ENCODE data around the gene SIRT3. TPM values are rescaled to one million over a fixed set of nuclear protein-coding genes. Genes with fewer than 3 reads are reported as not detected.
A peak's percentile ranks its signal among the peaks of the same experiment; 100 is the strongest.

The SIRT3 gene
- 7.1 and 9.0 TPM in 2 replicates for total RNA-seq

- peak; percentile 85 for DNase-seq
Observed at GRCh38 chr11:235997-236773, at the start of gene SIRT3. Gene SIRT3, minus strand, starts transcription at chr11:236342. Its CDS starts 14 bp downstream, at chr11:236328.

- no peak for DNase-seq
Observed at GRCh38 chr11:285894-286220, 49.7 kb upstream of the SIRT3 start.

DNA sequence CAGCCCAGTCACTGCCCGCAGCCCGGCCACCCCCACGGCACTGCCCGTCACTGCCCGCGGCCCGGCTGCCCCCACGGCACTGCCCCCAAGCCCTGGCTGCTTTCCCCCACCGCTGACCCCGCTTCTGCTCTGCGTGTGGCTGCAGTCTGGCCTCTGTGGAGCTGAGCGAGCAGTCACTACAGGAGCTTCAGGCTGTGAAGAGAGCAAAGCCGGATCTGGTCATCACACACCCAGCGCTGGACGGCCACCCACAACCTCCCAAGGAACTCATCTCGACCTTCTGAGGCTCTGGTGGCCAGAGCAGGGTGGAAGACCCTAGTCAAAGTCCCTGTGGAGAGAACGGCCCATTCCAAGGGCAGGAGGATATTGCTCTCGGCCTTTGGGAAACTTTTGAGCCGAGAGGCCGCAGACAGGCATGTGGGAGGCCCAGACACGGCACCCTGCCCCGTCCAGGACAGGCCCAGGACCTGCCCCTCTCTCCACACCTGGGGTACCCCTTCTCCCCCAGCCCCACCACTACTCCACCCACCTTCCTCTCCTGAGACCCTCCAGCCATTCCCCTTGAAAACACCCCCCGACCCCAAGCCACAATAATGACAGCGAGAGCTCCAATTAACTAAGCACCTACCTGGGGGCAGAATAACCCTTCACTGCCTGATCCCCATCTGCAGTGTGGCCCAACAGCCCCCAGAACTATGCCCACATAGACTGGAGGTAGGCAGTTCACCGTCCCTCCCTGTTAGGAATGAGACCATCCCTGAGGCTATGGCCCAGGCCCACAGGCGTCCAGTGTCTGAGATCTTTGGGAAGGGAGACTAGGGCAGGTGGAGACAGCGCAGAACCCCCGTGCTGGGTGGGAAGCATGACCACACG lies 49.1 kb upstream of the SIRT3 start:
- DNase-seq = no peak

DNA sequence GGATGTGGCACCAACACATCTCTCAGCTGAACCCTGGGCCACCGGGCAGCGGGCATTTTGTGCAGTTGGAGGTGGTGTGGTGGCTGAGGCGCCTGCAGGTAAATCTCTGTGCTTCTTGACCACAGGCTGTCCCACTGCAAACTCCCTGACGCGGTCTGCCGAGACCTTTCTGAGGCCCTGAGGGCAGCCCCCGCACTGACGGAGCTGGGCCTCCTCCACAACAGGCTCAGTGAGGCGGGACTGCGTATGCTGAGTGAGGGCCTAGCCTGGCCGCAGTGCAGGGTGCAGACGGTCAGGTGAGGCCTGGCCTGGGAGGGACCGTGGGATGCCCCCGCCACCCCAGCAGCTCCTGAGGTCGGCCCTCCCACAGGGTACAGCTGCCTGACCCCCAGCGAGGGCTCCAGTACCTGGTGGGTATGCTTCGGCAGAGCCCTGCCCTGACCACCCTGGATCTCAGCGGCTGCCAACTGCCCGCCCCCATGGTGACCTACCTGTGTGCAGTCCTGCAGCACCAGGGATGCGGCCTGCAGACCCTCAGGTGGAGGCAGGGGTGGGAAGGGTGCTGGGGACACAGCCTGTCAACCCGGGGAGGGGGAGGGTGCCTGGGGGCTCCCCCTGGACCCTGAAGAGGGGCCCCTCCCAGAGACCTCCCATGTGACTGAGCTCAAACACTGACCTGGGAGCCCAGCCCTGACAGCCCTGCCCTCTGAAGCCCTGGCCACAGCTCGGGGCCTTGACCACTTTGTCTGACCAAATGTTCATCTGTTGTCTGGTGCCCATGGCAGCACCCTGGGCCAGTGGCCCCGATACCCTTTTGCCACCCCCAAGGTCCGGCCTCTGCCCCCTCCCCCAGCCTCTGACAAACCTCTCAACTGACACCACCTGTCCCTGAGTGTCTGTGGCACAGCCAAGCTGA lies 48.2 kb upstream of the SIRT3 start:
- no peak for DNase-seq

DNA sequence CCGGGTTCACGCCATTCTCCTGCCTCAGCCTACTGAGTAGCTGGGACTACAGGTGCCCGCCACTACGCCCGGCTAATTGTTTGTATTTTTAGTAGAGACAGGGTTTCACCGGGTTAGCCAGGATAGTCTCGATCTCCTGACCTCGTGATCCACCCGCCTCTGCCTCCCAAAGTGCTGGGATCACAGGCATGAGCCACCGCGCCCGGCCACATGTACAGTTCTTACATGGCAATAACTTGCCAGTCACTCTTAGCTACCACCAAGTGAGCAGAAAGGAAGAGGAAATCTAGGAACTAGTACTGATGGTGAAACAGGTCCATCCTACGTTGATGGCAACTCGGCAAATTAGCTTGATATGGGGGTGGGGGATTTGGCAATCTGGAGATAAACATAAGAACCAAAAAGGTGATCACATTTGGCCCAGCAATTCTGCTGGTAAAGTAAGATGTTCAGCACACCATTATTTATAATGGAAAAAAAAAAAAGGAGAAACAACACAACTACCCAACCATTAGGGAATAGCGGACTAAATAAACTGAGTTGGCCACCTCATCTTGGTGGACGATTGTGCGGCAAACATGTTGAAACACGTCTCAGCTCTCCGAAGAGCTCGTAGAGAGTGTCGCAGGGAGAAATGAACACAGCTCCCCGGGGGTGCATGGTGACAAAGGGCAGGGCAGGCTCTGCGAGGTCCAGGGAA lies 47.4 kb upstream of the SIRT3 start:
- DNase-seq = no peak

GRCh38 chr11:282630-283360 lies 46.7 kb upstream of the SIRT3 start:
- DNase-seq = no peak

- DNase-seq = no peak
Observed at GRCh38 chr11:282171-282570, 46.0 kb upstream of the SIRT3 start.

GRCh38 chr11:281486-282161 lies 45.5 kb upstream of the SIRT3 start:
- no peak for DNase-seq

DNA sequence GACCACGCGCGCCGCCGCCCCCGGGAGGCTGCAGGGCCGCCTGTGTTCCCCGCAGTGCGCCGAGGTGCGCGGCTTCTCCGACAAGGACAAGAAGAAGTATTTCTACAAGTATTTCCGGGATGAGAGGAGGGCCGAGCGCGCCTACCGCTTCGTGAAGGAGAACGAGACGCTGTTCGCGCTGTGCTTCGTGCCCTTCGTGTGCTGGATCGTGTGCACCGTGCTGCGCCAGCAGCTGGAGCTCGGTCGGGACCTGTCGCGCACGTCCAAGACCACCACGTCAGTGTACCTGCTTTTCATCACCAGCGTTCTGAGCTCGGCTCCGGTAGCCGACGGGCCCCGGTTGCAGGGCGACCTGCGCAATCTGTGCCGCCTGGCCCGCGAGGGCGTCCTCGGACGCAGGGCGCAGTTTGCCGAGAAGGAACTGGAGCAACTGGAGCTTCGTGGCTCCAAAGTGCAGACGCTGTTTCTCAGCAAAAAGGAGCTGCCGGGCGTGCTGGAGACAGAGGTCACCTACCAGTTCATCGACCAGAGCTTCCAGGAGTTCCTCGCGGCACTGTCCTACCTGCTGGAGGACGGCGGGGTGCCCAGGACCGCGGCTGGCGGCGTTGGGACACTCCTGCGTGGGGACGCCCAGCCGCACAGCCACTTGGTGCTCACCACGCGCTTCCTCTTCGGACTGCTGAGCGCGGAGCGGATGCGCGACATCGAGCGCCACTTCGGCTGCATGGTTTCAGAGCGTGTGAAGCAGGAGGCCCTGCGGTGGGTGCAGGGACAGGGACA lies 44.8 kb upstream of the SIRT3 start:
- DNase-seq = no peak

GRCh38 chr11:279966-280705 lies 44.0 kb upstream of the SIRT3 start:
- peak; percentile 53 for DNase-seq

DNA sequence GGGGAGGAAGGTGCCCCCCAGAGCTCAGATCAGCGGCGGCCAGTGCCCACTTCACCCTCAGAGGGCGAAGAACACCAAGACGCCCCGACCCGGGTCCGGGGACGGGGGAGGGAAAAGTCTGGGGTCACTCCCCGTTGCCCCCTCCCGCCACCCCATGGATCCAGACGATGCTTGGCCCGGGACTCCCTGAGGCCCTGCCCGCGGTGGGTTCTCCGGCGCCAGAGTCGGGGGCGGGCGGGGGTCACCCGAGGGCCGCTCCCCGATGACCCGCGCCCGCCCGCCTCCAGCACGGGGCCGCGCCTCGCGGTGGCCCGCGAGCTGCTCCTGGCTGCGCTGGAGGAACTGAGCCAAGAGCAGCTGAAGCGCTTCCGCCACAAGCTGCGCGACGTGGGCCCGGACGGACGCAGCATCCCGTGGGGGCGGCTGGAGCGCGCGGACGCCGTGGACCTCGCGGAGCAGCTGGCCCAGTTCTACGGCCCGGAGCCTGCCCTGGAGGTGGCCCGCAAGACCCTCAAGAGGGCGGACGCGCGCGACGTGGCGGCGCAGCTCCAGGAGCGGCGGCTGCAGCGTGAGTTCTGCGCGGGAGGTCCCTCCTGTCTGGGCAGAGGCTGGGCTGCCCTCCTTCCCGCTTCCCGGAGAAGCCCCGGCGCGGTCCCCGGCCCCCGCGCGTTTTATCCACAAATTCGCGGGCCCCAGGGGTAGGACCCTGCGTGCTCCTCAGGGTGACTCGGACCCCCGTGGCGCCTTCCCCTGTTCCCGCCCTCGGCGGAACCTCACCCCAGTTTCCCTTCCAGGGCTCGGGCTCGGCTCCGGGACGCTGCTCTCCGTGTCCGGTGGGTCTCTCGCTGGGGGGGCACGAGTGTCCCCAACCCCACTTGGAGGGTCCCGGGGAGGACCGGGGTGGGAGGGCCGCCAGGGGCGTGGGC lies 43.2 kb upstream of the SIRT3 start:
- DNase-seq = no peak

DNA sequence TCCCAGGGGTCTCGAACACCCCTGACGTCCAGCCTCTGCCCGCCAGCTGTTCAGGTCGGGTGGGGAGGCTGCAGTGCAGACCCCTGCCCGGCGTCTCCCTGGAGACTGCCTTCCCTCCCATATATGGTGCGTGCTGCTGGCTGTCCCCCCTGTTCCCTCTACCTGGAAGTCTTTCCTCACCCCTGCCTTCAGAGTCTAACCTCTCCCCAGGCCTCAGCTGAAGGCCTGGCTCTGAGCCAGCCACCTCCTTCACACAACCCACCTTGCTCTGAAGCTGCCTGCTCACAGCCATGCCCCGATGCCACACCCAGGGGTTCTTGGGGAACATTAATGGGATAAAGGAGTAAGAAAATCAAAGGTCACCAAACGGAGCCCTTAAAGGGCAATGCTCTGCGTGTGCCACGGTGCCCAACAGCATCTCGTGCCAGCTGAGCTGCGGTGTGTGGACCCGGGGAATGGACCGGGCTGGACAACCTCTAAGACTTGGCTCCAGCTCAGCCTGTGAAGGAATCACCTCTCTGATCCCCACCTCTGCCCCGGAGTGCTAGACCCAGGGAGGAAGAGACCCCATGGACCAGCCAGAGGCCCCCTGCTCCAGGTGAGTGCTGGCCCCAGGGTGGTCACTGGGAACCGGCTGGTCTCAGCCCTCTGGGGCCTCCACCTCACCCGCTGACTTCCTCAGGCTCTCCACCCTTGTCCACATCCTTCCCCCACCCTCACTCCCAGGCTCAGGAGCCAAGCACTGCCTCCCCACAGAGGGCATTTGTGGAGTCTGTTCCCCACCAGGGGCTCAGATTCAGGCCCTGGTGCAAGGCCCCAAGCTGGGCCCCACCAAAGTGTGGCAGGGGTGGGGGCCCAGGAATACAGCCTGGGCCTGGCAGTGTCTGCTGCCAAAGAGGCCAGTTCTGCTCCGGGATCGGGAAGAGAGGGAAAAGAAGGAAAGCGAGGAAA lies 42.1 kb upstream of the SIRT3 start, which contains the start of gene NLRP6:
NLRP6 (plus strand) TSS at position 407 of the 951 bp plus-strand sequence; CDS start at position 570, 163 bp downstream.
- DNase-seq = no peak

- no peak for DNase-seq
Observed at GRCh38 chr11:276219-276618, 40.1 kb upstream of the SIRT3 start.

DNA sequence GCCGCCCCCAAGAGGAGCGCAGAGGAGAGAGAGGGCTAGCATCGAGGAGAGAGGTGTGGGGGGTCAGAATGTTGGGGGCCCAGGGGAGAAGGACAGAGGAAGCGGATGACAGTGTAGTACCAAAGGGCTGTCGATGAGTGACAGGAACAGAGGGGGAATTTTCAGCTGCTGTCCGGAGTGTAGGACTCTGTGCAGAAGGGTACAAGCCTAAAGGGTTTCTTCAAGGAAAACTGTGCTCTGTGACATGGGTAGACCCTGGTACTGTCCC lies 36.7 kb upstream of the SIRT3 start:
- no peak for DNase-seq

GRCh38 chr11:272195-272930 lies 36.2 kb upstream of the SIRT3 start:
- no peak for DNase-seq

DNA sequence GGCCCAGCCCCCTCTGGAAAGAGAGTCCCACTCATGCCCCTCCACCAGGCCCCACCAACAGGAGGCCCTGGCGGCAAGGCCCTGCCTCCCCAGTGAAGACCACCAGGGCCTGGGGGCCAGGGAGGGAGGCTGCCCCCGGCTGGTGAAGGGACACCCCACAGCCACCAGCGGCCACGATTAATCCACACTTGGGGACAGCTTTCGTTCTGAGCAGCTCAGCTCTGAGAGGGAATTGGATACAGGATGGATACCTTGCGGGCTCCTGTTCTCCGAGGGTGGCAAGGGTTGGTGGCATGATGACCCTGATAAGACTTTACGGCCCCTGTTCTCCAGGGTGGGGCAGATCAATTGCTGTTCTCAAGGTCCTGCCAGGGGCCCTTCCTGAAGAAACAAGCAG lies 35.2 kb upstream of the SIRT3 start:
- no peak for DNase-seq

All from dermis blood vessel endothelial cell (primary cell).